Measurements from ENCODE around the gene LRRC52.

Gene LRRC52

GRCh38 chr1:165543532-165544438 lies at the start of gene LRRC52:
Gene LRRC52 (plus strand): TSS chr1:165544000. CDS start chr1:165544297, 297 bp downstream.
- DNase-seq: no peak

- no peak for DNase-seq
Observed at GRCh38 chr1:165494949-165495857, 48.6 kb upstream of the LRRC52 start.

GRCh38 chr1:165495858-165496205 lies 48.0 kb upstream of the LRRC52 start:
- DNase-seq: no peak

- DNase-seq: no peak
Observed at GRCh38 chr1:165496501-165496900, 47.3 kb upstream of the LRRC52 start.

- DNase-seq: no peak
Observed at GRCh38 chr1:165497069-165498013, 46.5 kb upstream of the LRRC52 start.

- no peak for DNase-seq
Observed at GRCh38 chr1:165501330-165501969, 42.4 kb upstream of the LRRC52 start.

GRCh38 chr1:165501970-165502348 lies 41.8 kb upstream of the LRRC52 start:
- no peak for DNase-seq

GRCh38 chr1:165507570-165507969 lies 36.2 kb upstream of the LRRC52 start:
- DNase-seq: no peak

- DNase-seq: no peak
Observed at GRCh38 chr1:165508291-165508690, 35.5 kb upstream of the LRRC52 start.

- DNase-seq: no peak
Observed at GRCh38 chr1:165512816-165513215, 31.0 kb upstream of the LRRC52 start.

GRCh38 chr1:165516469-165516868 lies 27.3 kb upstream of the LRRC52 start:
- no peak for DNase-seq

- no peak for DNase-seq
Observed at GRCh38 chr1:165520646-165521045, 23.2 kb upstream of the LRRC52 start.

- no peak for DNase-seq
Observed at GRCh38 chr1:165524639-165525285, 19.0 kb upstream of the LRRC52 start.

GRCh38 chr1:165525708-165526107 lies 18.1 kb upstream of the LRRC52 start:
- DNase-seq: no peak

GRCh38 chr1:165527251-165528007 lies 16.4 kb upstream of the LRRC52 start:
- no peak for DNase-seq

GRCh38 chr1:165531021-165531420 lies 12.8 kb upstream of the LRRC52 start:
- no peak for DNase-seq

- DNase-seq: no peak
Observed at GRCh38 chr1:165532053-165532452, 11.7 kb upstream of the LRRC52 start.

- no peak for DNase-seq
Observed at GRCh38 chr1:165533254-165533653, 10.5 kb upstream of the LRRC52 start.

- no peak for DNase-seq
Observed at GRCh38 chr1:165536016-165536415, 7.8 kb upstream of the LRRC52 start.

- no peak for DNase-seq
Observed at GRCh38 chr1:165537356-165538109, 6.3 kb upstream of the LRRC52 start.

All from activated CD4-positive, alpha-beta T cell treated with anti-CD3 and anti-CD28 coated beads, Interleukin-2, amount 50 U/mL, for 1 hour (primary cell).